GM12878 (cell line): ENCODE data around the gene COQ3. TPM values are rescaled to one million over a fixed set of nuclear protein-coding genes. Genes with fewer than 3 reads are reported as not detected.

Experiments used
- ATAC-seq: fragments of 200-7000 bp; cut with Tn5 transposase; 3 replicates; pipeline ENCODE4 v1.9.1; 2020; ENCODE audit warnings: mild to moderate bottlenecking, moderate library complexity
- BruUV-seq: library from RNA; stranded (reverse); fragments of 400-500 nt; replicated peaks from 2 replicates; lab custom pipeline; 2021; lab: Mats Ljungman, UMichigan
- CTCF ChIA-PET: fragments of 300-600 bp; sonication (Branson Sonifier 250); formaldehyde crosslinking; extraction: SDS; loops from one replicate; lab custom pipeline; 2021; ENCODE audit warnings: inconsistent platforms; lab: Yijun Ruan, JAX
- POLR2A ChIA-PET: fragments of 350-600 bp; formaldehyde crosslinking; extraction: SDS; loops from one replicate; lab custom pipeline; 2021; ENCODE audit warnings: inconsistent platforms; lab: Charles Lee
- RAD21 ChIA-PET: fragments of 300-600 bp; sonication (Branson Sonifier 250); formaldehyde crosslinking; loops from one replicate; lab custom pipeline; 2023; ENCODE audit warnings: antibody characterized with exemption; ENCODE audit not compliant: unreplicated experiment; lab: Charles Lee
- SMC1A ChIA-PET: fragments of 300-600 bp; sonication (Branson Sonifier 250); formaldehyde crosslinking; loops from one replicate; lab custom pipeline; 2023; ENCODE audit not compliant: unreplicated experiment, uncharacterized antibody; lab: Charles Lee
- DNase-seq: peaks from one replicate; pipeline ENCODE4 v3.0.0-alpha.2; 2011; ENCODE audit warnings: low read depth, low spot score
- FAIRE-seq: peaks from 3 replicates; lab custom pipeline; 2011; peaks lifted over from hg19 to GRCh38; lab: Jason Lieb, UNC
- H2AFZ ChIP-seq: 2 replicates; pipeline ENCODE4 v1.6.0; 2011; ENCODE audit warnings: low read depth, low read length, control low read depth; ENCODE audit not compliant: control insufficient read depth
- H3K27ac ChIP-seq: 2 replicates; pipeline ENCODE4 v1.5.1; 2011; ENCODE audit warnings: control low read depth; ENCODE audit not compliant: control insufficient read depth, insufficient read depth
- H3K27me3 ChIP-seq, 2 experiments: replicated peaks in 1 of 2; 2 replicates each; pipeline versions ENCODE4 v1.6.0 to v1.6.1; 2011; ENCODE audit warnings: low read length in 1 of 2; ENCODE audit not compliant: control insufficient read depth in 2 of 2, insufficient read depth in 2 of 2
- H3K36me3 ChIP-seq, 2 experiments: 2 replicates each; pipeline ENCODE4 v1.5.1; 2011; ENCODE audit warnings: low read length in 1 of 2; ENCODE audit not compliant: control insufficient read depth in 2 of 2, insufficient read depth in 2 of 2
- H3K4me1 ChIP-seq: 2 replicates; pipeline ENCODE4 v1.6.1; 2011; ENCODE audit warnings: mild to moderate bottlenecking, low read length, moderate library complexity, mixed read lengths; ENCODE audit not compliant: control insufficient read depth, insufficient read depth
- H3K4me2 ChIP-seq: 2 replicates; pipeline ENCODE4 v1.6.0; 2011; ENCODE audit warnings: control low read depth; ENCODE audit not compliant: control insufficient read depth, insufficient read depth
- H3K4me3 ChIP-seq: fragments of 200-600 bp; sonication (generic); 2 replicates; pipeline ENCODE4 v1.5.1; 2016
- H3K79me2 ChIP-seq: 2 replicates; pipeline ENCODE4 v1.6.0; 2011; ENCODE audit warnings: low read length; ENCODE audit not compliant: control insufficient read depth, insufficient read depth
- H3K9ac ChIP-seq: 2 replicates; pipeline ENCODE4 v1.8.0; 2011; ENCODE audit warnings: low read length, control low read depth, mixed read lengths; ENCODE audit not compliant: control insufficient read depth, insufficient read depth
- H3K9me3 ChIP-seq: replicated peaks from 3 replicates; pipeline ENCODE4 v1.5.1; 2011; ENCODE audit warnings: mild to moderate bottlenecking, low read length; ENCODE audit not compliant: control insufficient read depth, insufficient read depth
- H4K20me1 ChIP-seq: 2 replicates; pipeline ENCODE4 v1.6.0; 2011; ENCODE audit not compliant: control insufficient read depth, insufficient read depth
- ASH2L ChIP-seq: fragments of 300-600, 200-600 bp; sonication (generic); IDR thresholded peaks from 2 replicates; pipeline ENCODE4 v1.6.1; 2017; ENCODE audit warnings: low read depth, mild to moderate bottlenecking, borderline replicate concordance
- BCL11A ChIP-seq: IDR thresholded peaks from 2 replicates; pipeline ENCODE4 v1.6.1; 2011; ENCODE audit warnings: low read depth, low read length
- CREM ChIP-seq: IDR thresholded peaks from 2 replicates; pipeline ENCODE4 v1.6.1; 2014; ENCODE audit warnings: antibody characterized with exemption, low read depth
- DPF2 ChIP-seq: fragments of 450-650 bp; IDR thresholded peaks from 2 replicates; pipeline ENCODE4 v1.6.1; 2017; ENCODE audit warnings: mild to moderate bottlenecking
- EED ChIP-seq: sonication (generic); IDR thresholded peaks from 2 replicates; pipeline ENCODE4 v1.6.1; 2016; ENCODE audit warnings: antibody characterized with exemption, low read depth
- FOS ChIP-seq: IDR thresholded peaks from 3 replicates; pipeline ENCODE4 v1.6.1; 2011; ENCODE audit warnings: borderline replicate concordance; ENCODE audit not compliant: insufficient read length; ENCODE audit errors: extremely low read depth
- IKZF2 ChIP-seq, 2 experiments: fragments of 450-650 bp; IDR thresholded peaks; 2 replicates each; pipeline ENCODE4 v1.6.1; 2017; ENCODE audit warnings: mild to moderate bottlenecking in 2 of 2, moderate library complexity in 2 of 2
- KLF5 ChIP-seq: fragments of 450-650 bp; IDR thresholded peaks from 2 replicates; pipeline ENCODE4 v1.6.1; 2014; ENCODE audit warnings: mild to moderate bottlenecking; ENCODE audit not compliant: partially characterized antibody
- MEF2B ChIP-seq: fragments of 450-650 bp; IDR thresholded peaks from 2 replicates; pipeline ENCODE4 v1.6.1; 2018; ENCODE audit warnings: mild to moderate bottlenecking, moderate library complexity; ENCODE audit not compliant: partially characterized antibody, poor library complexity, severe bottlenecking
- NRF1 ChIP-seq: conservative IDR thresholded peaks from 2 replicates; pipeline ENCODE4 v1.6.1; 2011; ENCODE audit warnings: mild to moderate bottlenecking, low read depth, low read length, improper control_type of control experiment
- PAX8 ChIP-seq: fragments of 450-650 bp; IDR thresholded peaks from 2 replicates; pipeline ENCODE4 v1.6.1; 2017; ENCODE audit warnings: mild to moderate bottlenecking, moderate library complexity
- RUNX3 ChIP-seq: IDR thresholded peaks from 2 replicates; pipeline ENCODE4 v1.6.1; 2012; ENCODE audit warnings: low read length, inconsistent platforms
- ZNF384 ChIP-seq: IDR thresholded peaks from 2 replicates; pipeline ENCODE4 v1.6.1; 2012; ENCODE audit warnings: low read depth, mild to moderate bottlenecking, low read length, improper control_type of control experiment, borderline replicate concordance
- ZZZ3 ChIP-seq: IDR thresholded peaks from 2 replicates; pipeline ENCODE4 v1.6.1; 2011; ENCODE audit warnings: low read depth; ENCODE audit not compliant: control insufficient read depth, insufficient read length
- WGBS: methylation state at CpG from one replicate; pipeline ENCODE4 v1.1.6; 2016; ENCODE audit warnings: low lambda C conversion rate; ENCODE audit not compliant: insufficient replicate concordance, insufficient coverage; ENCODE audit errors: missing lambda C conversion rate; 5-methylcytosine and 5-hydroxymethylcytosine counted together
- in situ Hi-C: fragments of 300-500 bp; cut with MboI; formaldehyde crosslinking; loops from 9 replicates; pipeline ENCODE4 v1.14.3; 2018; ENCODE audit warnings: mixed read lengths
- intact Hi-C: fragments of 100-400 bp; cut with micrococcal nuclease; formaldehyde crosslinking; loops from one replicate; pipeline ENCODE4 v1.14.2; 2022; ENCODE audit not compliant: unreplicated experiment
- polyA plus RNA-seq, 11 experiments: library from polyadenylated mRNA; depleted of rRNA in 4 of 11; unstranded in 6 of 11; stranded (reverse) in 5 of 11; fragments of >200 nt; fragmentation: Nextera tagmentation in 4 of 11; fragmentation: Illumina TruSeq in 1 of 11; extraction: Ambion mirVana in 4 of 11; extraction: Trizol in 1 of 11; gene quantifications; 1 replicate in 1 of 11; 2 replicates in 10 of 11; pipeline versions ENCODE4 v1.2.1 to v1.2.3, GENCODE V29; 2011 to 2016; ENCODE audit warnings: inconsistent platforms in 2 of 11, missing spikeins in 2 of 11, low read depth in 1 of 11
- total RNA-seq, 4 experiments: library from RNA; depleted of rRNA in 3 of 4; stranded (reverse); fragments of >200 nt in 3 of 4; fragmentation: Illumina TruSeq in 1 of 4; extraction: Trizol in 1 of 4; gene quantifications; 2 replicates each; pipeline versions ENCODE4 v1.2.1 to v1.2.3, GENCODE V29; 2013 to 2021
- TF ChIP-seq, protein P1 (sequence below): fragments of 450-650 bp; IDR thresholded peaks from 2 replicates; pipeline ENCODE4 v1.6.1; 2016; ENCODE audit warnings: mild to moderate bottlenecking
- TF ChIP-seq, protein P2 (sequence below), 3 experiments: IDR thresholded peaks in 2 of 3; conservative IDR thresholded peaks in 1 of 3; 2 replicates each; pipeline ENCODE4 v1.5.1; 2011; ENCODE audit warnings: low read depth in 3 of 3, low read length in 3 of 3, mild to moderate bottlenecking in 3 of 3, control low read depth in 2 of 3, moderate library complexity in 2 of 3, inconsistent platforms in 1 of 3, mixed read lengths in 1 of 3; ENCODE audit not compliant: control insufficient read depth in 2 of 3, insufficient read depth in 1 of 3; ENCODE audit errors: extremely low read depth in 1 of 3
- TF ChIP-seq, protein P3 (sequence below): fragments of 450-650 bp; formaldehyde crosslinking; IDR thresholded peaks from 2 replicates; pipeline ENCODE4 v1.5.0; 2022; ENCODE audit warnings: mild to moderate bottlenecking, missing genetic modification characterization
- TF ChIP-seq, protein P4 (sequence below): IDR thresholded peaks from 2 replicates; pipeline ENCODE4 v1.6.1; 2012; ENCODE audit warnings: low read depth, low read length, improper control_type of control experiment

COQ3 gene
- total and polyA plus RNA-seq, 10 of the 15 experiments (the other 5 are each of a cell fraction or from before 2014, with no cell fraction given) = 9.3 to 50.6 (median 16.0) TPM

DNA sequence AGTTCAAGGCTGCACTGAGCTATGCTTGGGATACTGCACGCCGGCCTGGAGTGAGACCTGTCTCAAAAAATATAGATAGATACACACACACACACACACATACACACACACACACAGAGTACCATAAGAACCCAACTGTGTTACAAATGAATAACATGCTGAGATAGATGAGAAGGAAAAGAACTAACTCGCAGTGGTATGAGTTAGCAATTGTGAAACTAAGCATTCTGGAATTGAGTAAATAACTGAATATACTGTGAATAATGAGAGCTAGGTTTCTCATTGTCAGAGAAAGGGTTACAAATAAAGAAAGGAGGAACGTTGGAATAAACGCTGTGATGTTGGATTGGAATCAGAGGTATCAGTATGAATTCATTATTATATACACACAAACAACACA, 30.0 kb downstream of the COQ3 start:
- FAIRE-seq (no peak), DNase-seq (peak; percentile 7), ATAC-seq (peak; percentile 79)
- Histone ChIP-seq H4K20me1 (no peaks in the 10 kb centered on the region), H3K27ac (no peak overlapping the region), H2AFZ (no peak overlapping the region), H3K36me3 (no peaks in the 10 kb centered on the region), H3K4me1 (0 out of 2 replicates have a peak, but pooled peaks cover 2% of the 10 kb centered on the region), H3K9me3 (no peaks in the 10 kb centered on the region), H3K79me2 (no peaks in the 10 kb centered on the region), H3K4me2 (peak overlapping the region; percentile 38; the same call in 1 of the 2 replicates), H3K27me3 (no peaks in the 10 kb centered on the region), H3K9ac (no peak overlapping the region), H3K4me3 (no peak overlapping the region)
- ChIA-PET RAD21 (no interaction called here), CTCF (interaction anchor here (1.1 to 1.5 kb wide), 2 partner anchors 34 to 58 kb away, joined by 3 to 4 read pairs; no protein-coding TSS in a partner anchor), SMC1A (interaction anchor here (1.2 to 1.4 kb wide), 2 partner anchors 12 to 17 kb away, joined by 3 to 5 read pairs; no protein-coding TSS in a partner anchor), POLR2A (no interaction called here)
- no TSS peak for BruUV-seq
- intact Hi-C loops (no loop called here), in situ Hi-C loops (no loop called here)
- 9% methylated on average over 5 of the region's 5 CpGs for WGBS
- peak; percentile 43; the same call in 1 of the 2 replicates for TF ChIP-seq CREM
- no peak for TF ChIP-seq DPF2
- TF ChIP-seq ZNF384 = no peak
- TF ChIP-seq, protein P1, sequence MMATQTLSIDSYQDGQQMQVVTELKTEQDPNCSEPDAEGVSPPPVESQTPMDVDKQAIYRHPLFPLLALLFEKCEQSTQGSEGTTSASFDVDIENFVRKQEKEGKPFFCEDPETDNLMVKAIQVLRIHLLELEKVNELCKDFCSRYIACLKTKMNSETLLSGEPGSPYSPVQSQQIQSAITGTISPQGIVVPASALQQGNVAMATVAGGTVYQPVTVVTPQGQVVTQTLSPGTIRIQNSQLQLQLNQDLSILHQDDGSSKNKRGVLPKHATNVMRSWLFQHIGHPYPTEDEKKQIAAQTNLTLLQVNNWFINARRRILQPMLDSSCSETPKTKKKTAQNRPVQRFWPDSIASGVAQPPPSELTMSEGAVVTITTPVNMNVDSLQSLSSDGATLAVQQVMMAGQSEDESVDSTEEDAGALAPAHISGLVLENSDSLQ = no peak
- no peak for TF ChIP-seq MEF2B
- peak; percentile 28; the same call in 1 of the 2 replicates for TF ChIP-seq BCL11A
- no peak for TF ChIP-seq FOS
- TF ChIP-seq, protein P2, sequence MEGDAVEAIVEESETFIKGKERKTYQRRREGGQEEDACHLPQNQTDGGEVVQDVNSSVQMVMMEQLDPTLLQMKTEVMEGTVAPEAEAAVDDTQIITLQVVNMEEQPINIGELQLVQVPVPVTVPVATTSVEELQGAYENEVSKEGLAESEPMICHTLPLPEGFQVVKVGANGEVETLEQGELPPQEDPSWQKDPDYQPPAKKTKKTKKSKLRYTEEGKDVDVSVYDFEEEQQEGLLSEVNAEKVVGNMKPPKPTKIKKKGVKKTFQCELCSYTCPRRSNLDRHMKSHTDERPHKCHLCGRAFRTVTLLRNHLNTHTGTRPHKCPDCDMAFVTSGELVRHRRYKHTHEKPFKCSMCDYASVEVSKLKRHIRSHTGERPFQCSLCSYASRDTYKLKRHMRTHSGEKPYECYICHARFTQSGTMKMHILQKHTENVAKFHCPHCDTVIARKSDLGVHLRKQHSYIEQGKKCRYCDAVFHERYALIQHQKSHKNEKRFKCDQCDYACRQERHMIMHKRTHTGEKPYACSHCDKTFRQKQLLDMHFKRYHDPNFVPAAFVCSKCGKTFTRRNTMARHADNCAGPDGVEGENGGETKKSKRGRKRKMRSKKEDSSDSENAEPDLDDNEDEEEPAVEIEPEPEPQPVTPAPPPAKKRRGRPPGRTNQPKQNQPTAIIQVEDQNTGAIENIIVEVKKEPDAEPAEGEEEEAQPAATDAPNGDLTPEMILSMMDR (IDR thresholded peaks at IDR 0.05 in 2 of 3, conservative IDR thresholded peaks at IDR 0.05 in 1 of 3; ENCODE audit: control insufficient read depth in 2 of 3, extremely low read depth in 1 of 3, insufficient read depth in 1 of 3, low read depth in 3 of 3, low read length in 3 of 3) = no peak
- TF ChIP-seq ASH2L = no peak
- TF ChIP-seq KLF5 = no peak
- TF ChIP-seq NRF1 = no peak
- peak; percentile 70 for TF ChIP-seq RUNX3
- TF ChIP-seq EED = 0 out of 2 replicates have a peak, but pooled peaks have one; percentile 17
- TF ChIP-seq, protein P3, sequence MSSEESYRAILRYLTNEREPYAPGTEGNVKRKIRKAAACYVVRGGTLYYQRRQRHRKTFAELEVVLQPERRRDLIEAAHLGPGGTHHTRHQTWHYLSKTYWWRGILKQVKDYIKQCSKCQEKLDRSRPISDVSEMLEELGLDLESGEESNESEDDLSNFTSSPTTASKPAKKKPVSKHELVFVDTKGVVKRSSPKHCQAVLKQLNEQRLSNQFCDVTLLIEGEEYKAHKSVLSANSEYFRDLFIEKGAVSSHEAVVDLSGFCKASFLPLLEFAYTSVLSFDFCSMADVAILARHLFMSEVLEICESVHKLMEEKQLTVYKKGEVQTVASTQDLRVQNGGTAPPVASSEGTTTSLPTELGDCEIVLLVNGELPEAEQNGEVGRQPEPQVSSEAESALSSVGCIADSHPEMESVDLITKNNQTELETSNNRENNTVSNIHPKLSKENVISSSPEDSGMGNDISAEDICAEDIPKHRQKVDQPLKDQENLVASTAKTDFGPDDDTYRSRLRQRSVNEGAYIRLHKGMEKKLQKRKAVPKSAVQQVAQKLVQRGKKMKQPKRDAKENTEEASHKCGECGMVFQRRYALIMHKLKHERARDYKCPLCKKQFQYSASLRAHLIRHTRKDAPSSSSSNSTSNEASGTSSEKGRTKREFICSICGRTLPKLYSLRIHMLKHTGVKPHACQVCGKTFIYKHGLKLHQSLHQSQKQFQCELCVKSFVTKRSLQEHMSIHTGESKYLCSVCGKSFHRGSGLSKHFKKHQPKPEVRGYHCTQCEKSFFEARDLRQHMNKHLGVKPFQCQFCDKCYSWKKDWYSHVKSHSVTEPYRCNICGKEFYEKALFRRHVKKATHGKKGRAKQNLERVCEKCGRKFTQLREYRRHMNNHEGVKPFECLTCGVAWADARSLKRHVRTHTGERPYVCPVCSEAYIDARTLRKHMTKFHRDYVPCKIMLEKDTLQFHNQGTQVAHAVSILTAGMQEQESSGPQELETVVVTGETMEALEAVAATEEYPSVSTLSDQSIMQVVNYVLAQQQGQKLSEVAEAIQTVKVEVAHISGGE (CRISPR knock-in tag) = no peak
- peak; percentile 28 to 65; a peak in 2 of 4 replicates for TF ChIP-seq IKZF2 (IDR thresholded peaks at IDR 0.05)
- no peak for TF ChIP-seq ZZZ3
- TF ChIP-seq PAX8 = no peak
- TF ChIP-seq, protein P4, sequence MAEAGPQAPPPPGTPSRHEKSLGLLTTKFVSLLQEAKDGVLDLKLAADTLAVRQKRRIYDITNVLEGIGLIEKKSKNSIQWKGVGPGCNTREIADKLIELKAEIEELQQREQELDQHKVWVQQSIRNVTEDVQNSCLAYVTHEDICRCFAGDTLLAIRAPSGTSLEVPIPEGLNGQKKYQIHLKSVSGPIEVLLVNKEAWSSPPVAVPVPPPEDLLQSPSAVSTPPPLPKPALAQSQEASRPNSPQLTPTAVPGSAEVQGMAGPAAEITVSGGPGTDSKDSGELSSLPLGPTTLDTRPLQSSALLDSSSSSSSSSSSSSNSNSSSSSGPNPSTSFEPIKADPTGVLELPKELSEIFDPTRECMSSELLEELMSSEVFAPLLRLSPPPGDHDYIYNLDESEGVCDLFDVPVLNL = no peak
